ENCODE results near the gene SEPTIN11. TPM values are rescaled to one million over a fixed set of nuclear protein-coding genes. Genes with fewer than 3 reads are reported as not detected.

Gene SEPTIN11
- total and polyA plus RNA-seq, 9 of the 15 experiments (the other 6 are each of a cell fraction or from before 2014, with no cell fraction given) = 25.7 to 142 (median 84.3) TPM

- TF ChIP-seq BRD4 (IDR thresholded peaks at IDR 0.05) (0 out of 2 replicates have a peak, but pooled peaks have one; percentile 85), HES1 (IDR thresholded peaks at IDR 0.05; ENCODE audit: low read depth) (no peak), ARID3A (IDR thresholded peaks at IDR 0.05; ENCODE audit: borderline replicate concordance, low read depth, low read length) (no peak), POLR3G (IDR thresholded peaks at IDR 0.05; ENCODE audit: extremely low read depth, insufficient read length, insufficient replicate concordance) (no peak), NUFIP1 (IDR thresholded peaks at IDR 0.05; ENCODE audit: partially characterized antibody) (no peak), SFPQ (IDR thresholded peaks at IDR 0.05; ENCODE audit: low read depth, low read length) (no peak), XRCC3 (IDR thresholded peaks at IDR 0.05) (no peak), ZNF408 (CRISPR knock-in tag; IDR thresholded peaks at IDR 0.05; ENCODE audit: low read depth) (no peak), AFF1 (IDR thresholded peaks at IDR 0.05; ENCODE audit: low read depth in 1 of 2, partially characterized antibody in 2 of 2) (no peak), KLF16 (IDR thresholded peaks at IDR 0.05) (no peak), ZNF507 (tag; conservative IDR thresholded peaks at IDR 0.05) (no peak), HDAC3 (IDR thresholded peaks at IDR 0.05; ENCODE audit: borderline replicate concordance, partially characterized antibody) (no peak), ZNF146 (CRISPR knock-in tag; IDR thresholded peaks at IDR 0.05; ENCODE audit: unreplicated experiment) (no peak), ATF2 (CRISPR knock-in tag; IDR thresholded peaks at IDR 0.05) (no peak), HNRNPLL (IDR thresholded peaks at IDR 0.05; ENCODE audit: low read depth, low read length, poor library complexity, severe bottlenecking) (peak; percentile 38)
Observed at GRCh38 chr4:76948443-76949275, 893 bp upstream of the SEPTIN11 start (continued).
